HCT116 (cell line): ENCODE measurements around the gene YARS2. TPM values are rescaled to one million over a fixed set of nuclear protein-coding genes. Genes with fewer than 3 reads are reported as not detected.

Source experiments
- ATAC-seq: fragments of 200-7000 bp; cut with Tn5 transposase; 2 replicates; pipeline ENCODE4 v1.9.1; 2020; ENCODE audit warnings: mild to moderate bottlenecking, moderate library complexity
- BruUV-seq: library from RNA; stranded (reverse); fragments of 400-500 nt; replicated peaks from 2 replicates; lab custom pipeline; 2021; lab: Mats Ljungman, UMichigan
- CTCF ChIA-PET: fragments of 300-600 bp; sonication (Branson Sonifier 250); formaldehyde crosslinking; loops from one replicate; lab custom pipeline; 2021; ENCODE audit warnings: antibody characterized with exemption; lab: Charles Lee
- POLR2A ChIA-PET: fragments of 300-600, 350-600 bp; sonication (Branson Sonifier 250); formaldehyde crosslinking; loops from one replicate; lab custom pipeline; 2021; ENCODE audit warnings: antibody characterized with exemption; lab: Charles Lee
- RAD21 ChIA-PET, 2 experiments: fragments of 300-600 bp; sonication (Branson Sonifier 250); formaldehyde crosslinking; loops; one replicate each; lab custom pipeline; 2023; ENCODE audit warnings: low total read pairs in 2 of 2; ENCODE audit not compliant: uncharacterized antibody in 2 of 2, unreplicated experiment in 2 of 2, low non-redundant PET in 1 of 2; lab: Charles Lee
- DNase-seq: peaks from one replicate; pipeline ENCODE4 v3.0.0-alpha.2; 2010; ENCODE audit warnings: low read depth, low spot score
- H2AFZ ChIP-seq: fragments of 200-600 bp; shearing (Covaris generic), sonication (generic); 2 replicates; pipeline ENCODE4 v1.6.1; 2017; ENCODE audit warnings: low read depth, mixed run types, mixed read lengths, antibody characterized with exemption, low read length; ENCODE audit not compliant: poor library complexity, severe bottlenecking
- H3K27ac ChIP-seq: 2 replicates; pipeline ENCODE4 v1.5.1; 2012; ENCODE audit warnings: low read depth, low read length
- H3K27me3 ChIP-seq: fragments of 200-600 bp; sonication (generic); 2 replicates; pipeline ENCODE4 v1.6.1; 2016; ENCODE audit warnings: mixed run types, low read length, mixed read lengths; ENCODE audit not compliant: insufficient read depth
- H3K36me3 ChIP-seq, 2 experiments: fragments of 200-500 bp in 1 of 2; fragments of 200-600 bp in 1 of 2; sonication (Bioruptor generic) in 1 of 2; sonication (generic) in 1 of 2; 2 replicates each; pipeline versions ENCODE4 v1.5.1 to v1.6.1; 2014 to 2016; ENCODE audit warnings: low read length in 2 of 2, inconsistent platforms in 1 of 2, mixed read lengths in 1 of 2, mixed run types in 1 of 2; ENCODE audit not compliant: insufficient read depth in 2 of 2, control insufficient read depth in 1 of 2
- H3K4me1 ChIP-seq, 2 experiments: fragments of 200-600 bp in 1 of 2; sonication (generic) in 1 of 2; 2 replicates each; pipeline versions ENCODE4 v1.5.1 to v1.6.1; 2012 to 2017; ENCODE audit warnings: low read length in 2 of 2, inconsistent platforms in 1 of 2, mild to moderate bottlenecking in 1 of 2, mixed read lengths in 1 of 2, mixed run types in 1 of 2, moderate library complexity in 1 of 2; ENCODE audit not compliant: insufficient read depth in 2 of 2, control insufficient read depth in 1 of 2
- H3K4me2 ChIP-seq: fragments of 200-600 bp; sonication (generic); 2 replicates; pipeline ENCODE4 v1.6.1; 2017; ENCODE audit warnings: mixed run types, low read length, mixed read lengths
- H3K4me3 ChIP-seq, 2 experiments: fragments of 200-600 bp in 1 of 2; sonication (generic) in 1 of 2; replicated peaks in 1 of 2; 2 replicates each; pipeline ENCODE4 v1.5.1; 2011 to 2016; ENCODE audit warnings: low read length in 2 of 2, control low read depth in 1 of 2, low read depth in 1 of 2, mild to moderate bottlenecking in 1 of 2, mixed read lengths in 1 of 2, mixed run types in 1 of 2
- H3K79me2 ChIP-seq: fragments of 200-600 bp; sonication (generic); 2 replicates; pipeline ENCODE4 v1.6.1; 2017; ENCODE audit warnings: mild to moderate bottlenecking, mixed run types, low read length, moderate library complexity, mixed read lengths; ENCODE audit not compliant: insufficient read depth
- H3K9ac ChIP-seq: fragments of 200-600 bp; sonication (generic); 2 replicates; pipeline ENCODE4 v1.6.1; 2016; ENCODE audit warnings: low read length, mixed read lengths
- H3K9me2 ChIP-seq: fragments of 200-600 bp; sonication (generic), shearing (Covaris generic); 2 replicates; pipeline ENCODE4 v1.6.1; 2017; ENCODE audit warnings: mixed run types, mild to moderate bottlenecking, moderate library complexity; ENCODE audit not compliant: insufficient read depth
- H3K9me3 ChIP-seq, 2 experiments: fragments of 200-500 bp in 1 of 2; fragments of 200-600 bp in 1 of 2; sonication (Bioruptor generic) in 1 of 2; sonication (generic) in 1 of 2; 2 replicates each; pipeline ENCODE4 v1.6.1; 2014 to 2017; ENCODE audit warnings: low read length in 2 of 2, mixed read lengths in 2 of 2, inconsistent platforms in 1 of 2, low read depth in 1 of 2, mild to moderate bottlenecking in 1 of 2, mixed run types in 1 of 2, moderate library complexity in 1 of 2; ENCODE audit not compliant: control insufficient read depth in 1 of 2, insufficient read depth in 1 of 2
- H4K20me1 ChIP-seq: fragments of 200-600 bp; sonication (generic), shearing (Covaris generic); 2 replicates; pipeline ENCODE4 v1.6.1; 2017; ENCODE audit warnings: mixed run types, mild to moderate bottlenecking, moderate library complexity; ENCODE audit not compliant: insufficient read depth
- CEBPB ChIP-seq: IDR thresholded peaks from 2 replicates; pipeline ENCODE4 v1.6.1; 2012; ENCODE audit warnings: low read depth
- EGR1 ChIP-seq: IDR thresholded peaks from 2 replicates; pipeline ENCODE4 v1.6.1; 2012; ENCODE audit warnings: low read depth
- FOSL1 ChIP-seq: IDR thresholded peaks from 2 replicates; pipeline ENCODE4 v1.6.1; 2012; ENCODE audit warnings: low read depth
- POLR2AphosphoS5 ChIP-seq: IDR thresholded peaks from 2 replicates; pipeline ENCODE4 v1.6.1; 2011; ENCODE audit warnings: mild to moderate bottlenecking, low read depth, low read length, moderate library complexity
- SRF ChIP-seq: IDR thresholded peaks from 2 replicates; pipeline ENCODE4 v1.6.1; 2012; ENCODE audit warnings: low read depth
- ZNF274 ChIP-seq: fragments of 200-500 bp; sonication (Bioruptor generic); IDR thresholded peaks from 2 replicates; pipeline ENCODE4 v1.6.1; 2014; ENCODE audit warnings: mild to moderate bottlenecking, low read depth, low read length, inconsistent platforms
- intact Hi-C: fragments of 100-400 bp; cut with micrococcal nuclease; formaldehyde crosslinking; loops from 2 replicates; pipeline ENCODE4 v1.10.0; 2022
- total RNA-seq: library from RNA; stranded (reverse); gene quantifications from one replicate; pipeline ENCODE4 v1.2.1, GENCODE V29; 2021; ENCODE audit not compliant: unreplicated experiment
- TF ChIP-seq, protein P1 (sequence below): IDR thresholded peaks from 2 replicates; pipeline ENCODE4 v1.6.1; 2012; ENCODE audit warnings: low read depth
- TF ChIP-seq, protein P2 (sequence below): IDR thresholded peaks from 2 replicates; pipeline ENCODE4 v1.6.1; 2012

Gene YARS2
- total RNA-seq, 1 experiment from 2014 or later: 26.7 TPM

DNA sequence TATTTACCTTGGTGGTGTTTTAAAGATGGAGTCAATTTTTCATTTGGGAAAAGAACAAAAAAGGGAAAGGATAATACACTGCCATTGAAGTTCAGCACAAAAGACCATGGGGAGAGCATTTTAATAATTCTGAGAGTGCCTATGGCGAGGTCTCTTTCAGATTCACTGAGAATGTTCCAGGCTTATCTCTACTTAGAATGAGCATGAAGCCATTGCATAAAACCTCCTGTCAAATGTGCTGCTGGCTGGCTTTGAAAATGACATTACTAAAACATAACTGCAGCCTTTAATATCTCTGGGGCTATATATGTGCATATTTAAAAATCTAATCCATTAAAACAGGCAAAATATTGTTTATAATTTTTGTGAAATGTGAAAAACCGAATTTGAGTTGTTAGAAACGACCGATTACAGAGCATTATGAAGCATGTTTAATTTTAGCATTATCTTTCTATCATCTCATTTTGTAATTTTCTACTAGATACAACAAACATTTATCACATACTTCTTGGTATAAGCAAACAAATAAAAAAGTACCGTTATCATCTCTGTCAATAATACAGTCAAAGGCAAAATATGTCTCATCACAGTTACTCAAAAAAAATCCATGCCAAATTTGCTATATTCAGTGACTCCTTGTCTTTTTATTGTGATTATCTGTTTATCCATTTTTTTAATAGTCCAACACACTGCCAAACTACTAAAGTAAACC lies 45.7 kb upstream of the YARS2 start:
- Histone ChIP-seq H3K4me3 (no peak overlapping the region), H2AFZ (no peak overlapping the region), H3K4me1 (no peaks in the 10 kb centered on the region), H3K36me3 (no peaks in the 10 kb centered on the region; a peak in 1 of 4 replicates), H3K79me2 (no peaks in the 10 kb centered on the region), H3K27ac (no peak overlapping the region), H3K4me2 (no peak overlapping the region), H3K9ac (no peak overlapping the region), H3K27me3 (no peaks in the 10 kb centered on the region), H4K20me1 (no peaks in the 10 kb centered on the region), H3K9me3 (no peaks in the 10 kb centered on the region), H3K9me2 (no peaks in the 10 kb centered on the region)
- RAD21 ChIA-PET: no interaction called here
- CTCF ChIA-PET: no interaction called here
- DNase-seq (no peak), ATAC-seq (no peak)
- TSS peak; percentile 26 for BruUV-seq
- POLR2A ChIA-PET: no interaction called here
- intact Hi-C loops: no loop called here
- TF ChIP-seq SRF: no peak
- TF ChIP-seq POLR2AphosphoS5: no peak
- no peak for TF ChIP-seq EGR1
- TF ChIP-seq CEBPB: no peak
- TF ChIP-seq, protein P1, sequence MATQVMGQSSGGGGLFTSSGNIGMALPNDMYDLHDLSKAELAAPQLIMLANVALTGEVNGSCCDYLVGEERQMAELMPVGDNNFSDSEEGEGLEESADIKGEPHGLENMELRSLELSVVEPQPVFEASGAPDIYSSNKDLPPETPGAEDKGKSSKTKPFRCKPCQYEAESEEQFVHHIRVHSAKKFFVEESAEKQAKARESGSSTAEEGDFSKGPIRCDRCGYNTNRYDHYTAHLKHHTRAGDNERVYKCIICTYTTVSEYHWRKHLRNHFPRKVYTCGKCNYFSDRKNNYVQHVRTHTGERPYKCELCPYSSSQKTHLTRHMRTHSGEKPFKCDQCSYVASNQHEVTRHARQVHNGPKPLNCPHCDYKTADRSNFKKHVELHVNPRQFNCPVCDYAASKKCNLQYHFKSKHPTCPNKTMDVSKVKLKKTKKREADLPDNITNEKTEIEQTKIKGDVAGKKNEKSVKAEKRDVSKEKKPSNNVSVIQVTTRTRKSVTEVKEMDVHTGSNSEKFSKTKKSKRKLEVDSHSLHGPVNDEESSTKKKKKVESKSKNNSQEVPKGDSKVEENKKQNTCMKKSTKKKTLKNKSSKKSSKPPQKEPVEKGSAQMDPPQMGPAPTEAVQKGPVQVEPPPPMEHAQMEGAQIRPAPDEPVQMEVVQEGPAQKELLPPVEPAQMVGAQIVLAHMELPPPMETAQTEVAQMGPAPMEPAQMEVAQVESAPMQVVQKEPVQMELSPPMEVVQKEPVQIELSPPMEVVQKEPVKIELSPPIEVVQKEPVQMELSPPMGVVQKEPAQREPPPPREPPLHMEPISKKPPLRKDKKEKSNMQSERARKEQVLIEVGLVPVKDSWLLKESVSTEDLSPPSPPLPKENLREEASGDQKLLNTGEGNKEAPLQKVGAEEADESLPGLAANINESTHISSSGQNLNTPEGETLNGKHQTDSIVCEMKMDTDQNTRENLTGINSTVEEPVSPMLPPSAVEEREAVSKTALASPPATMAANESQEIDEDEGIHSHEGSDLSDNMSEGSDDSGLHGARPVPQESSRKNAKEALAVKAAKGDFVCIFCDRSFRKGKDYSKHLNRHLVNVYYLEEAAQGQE: no peak
- TF ChIP-seq ZNF274: no peak
- TF ChIP-seq FOSL1: no peak
- TF ChIP-seq, protein P2, sequence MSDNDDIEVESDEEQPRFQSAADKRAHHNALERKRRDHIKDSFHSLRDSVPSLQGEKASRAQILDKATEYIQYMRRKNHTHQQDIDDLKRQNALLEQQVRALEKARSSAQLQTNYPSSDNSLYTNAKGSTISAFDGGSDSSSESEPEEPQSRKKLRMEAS: no peak
